ENCODE results near the gene PLEKHM2. TPM values are rescaled to one million over a fixed set of nuclear protein-coding genes. Genes with fewer than 3 reads are reported as not detected.

The PLEKHM2 gene
- total RNA-seq, 1 experiment from 2014 or later = 49.7 TPM

DNA sequence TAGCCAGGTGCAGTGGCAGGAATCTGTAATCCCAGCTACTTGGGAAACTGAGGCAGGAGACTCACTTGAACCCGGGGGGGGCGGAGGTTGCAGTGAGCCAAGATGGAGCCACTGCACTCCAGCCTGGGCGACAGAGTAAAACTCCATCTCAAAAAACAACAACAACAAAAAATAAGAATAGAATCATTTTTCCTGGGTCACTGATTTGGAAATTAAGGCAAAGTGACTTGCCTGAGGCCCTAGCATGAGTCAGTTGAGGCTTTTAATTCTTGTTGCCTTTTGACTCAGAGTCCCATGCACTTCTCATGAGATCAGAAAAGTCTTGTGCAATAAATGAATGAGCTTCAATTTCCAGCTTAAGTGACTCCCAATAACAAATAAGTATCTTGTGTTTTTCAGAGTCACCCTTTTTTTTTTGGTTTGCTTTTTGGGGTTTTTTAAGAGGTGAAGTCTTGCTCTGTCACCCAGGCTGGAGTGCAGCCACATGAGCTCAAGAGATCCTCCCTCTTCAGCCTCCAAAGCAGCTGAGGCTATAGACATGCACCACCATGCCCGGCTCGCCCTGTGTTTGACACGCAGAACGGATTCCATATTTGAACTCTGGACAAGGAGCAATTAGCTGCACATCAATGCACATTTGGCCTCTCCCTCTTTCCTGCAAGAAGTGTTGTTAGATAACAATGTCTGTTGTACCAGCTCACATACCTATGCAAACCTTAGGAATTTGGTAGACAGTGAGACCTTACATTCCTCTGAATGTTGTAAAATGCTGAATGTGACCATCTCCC, 3.4 kb upstream of the PLEKHM2 start:
- ChIA-PET POLR2A (no interaction called here), CTCF (interaction anchor here (0.9 kb wide), 1 partner anchor 56 kb away, joined by 3 read pairs; no protein-coding TSS in a partner anchor)

DNA sequence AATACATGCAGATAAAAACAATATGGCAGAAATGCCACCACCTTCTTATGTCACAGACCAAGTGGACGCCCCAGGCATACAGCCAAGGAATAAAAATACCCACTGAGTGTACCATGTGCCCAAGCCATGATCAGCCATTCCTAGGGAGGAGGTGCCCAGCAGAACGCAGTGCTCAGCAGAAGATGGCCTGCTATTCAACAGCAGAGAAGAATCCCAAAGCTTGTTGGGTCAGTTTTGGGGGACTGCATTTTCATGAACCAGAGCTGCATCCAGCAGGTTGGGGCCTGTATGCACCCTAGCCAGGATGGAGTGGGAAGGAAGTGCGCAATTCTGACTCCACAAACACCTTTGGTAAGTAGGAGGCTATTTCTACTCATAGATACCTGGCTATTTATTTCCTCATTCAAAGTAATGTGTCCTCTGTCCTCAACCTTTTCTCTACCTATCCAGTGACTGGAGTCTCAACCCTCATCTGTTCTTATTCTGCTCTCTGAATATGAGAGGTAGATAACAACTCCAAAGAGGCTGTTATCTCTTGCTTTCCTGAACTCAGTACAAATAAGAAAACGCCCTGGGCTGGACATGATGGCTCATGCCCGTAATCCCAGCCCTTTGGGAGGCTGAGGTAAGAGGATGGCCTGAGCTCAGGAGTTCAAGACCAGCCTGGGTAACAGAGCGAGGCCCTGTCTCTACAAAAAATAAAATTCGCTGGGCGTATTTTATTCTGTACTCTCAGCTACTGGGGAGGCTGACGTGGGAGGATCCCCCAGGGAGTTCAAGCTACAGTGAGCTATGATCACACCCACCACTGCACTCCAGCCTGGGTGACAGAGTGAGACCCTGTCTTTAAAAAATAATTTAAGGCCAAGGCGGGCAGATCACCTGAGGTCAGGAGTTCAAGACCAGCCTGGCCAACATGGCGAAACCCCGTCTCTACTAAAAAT, 2.5 kb upstream of the PLEKHM2 start:
- DNase-seq (ENCODE audit: low spot score) (no peak), ATAC-seq (no peak)
- POLR2A ChIA-PET = interaction anchor here (0.7 kb wide), 1 partner anchor 1266 kb away, joined by 3 read pairs; no protein-coding TSS in a partner anchor
- Mint-ChIP-seq H3K27ac (peak overlapping the region; percentile 30; the same call in 1 of the 2 replicates), H3K4me3 (no peak overlapping the region), H3K36me3 (peaks cover 11% of the 10 kb centered on the region), H3K27me3 (ENCODE audit: low read depth) (peaks cover 4% of the 10 kb centered on the region; the same call in 1 of the 2 replicates), H3K9me3 (peaks cover 12% of the 10 kb centered on the region), H3K4me1 (peaks cover 22% of the 10 kb centered on the region)
- CTCF ChIA-PET = interaction anchor here (0.7 to 1.5 kb wide), 4 partner anchors 12 to 235 kb away, joined by 3 to 4 read pairs (median 3); no protein-coding TSS in a partner anchor
- TF ChIP-seq NR1H2 (CRISPR knock-in tag; IDR thresholded peaks at IDR 0.05) (no peak), IRF2 (CRISPR knock-in tag; IDR thresholded peaks at IDR 0.05; ENCODE audit: borderline replicate concordance, low read depth) (no peak), JAZF1 (CRISPR knock-in tag; IDR thresholded peaks at IDR 0.05) (no peak), MYBL2 (CRISPR knock-in tag; IDR thresholded peaks at IDR 0.05) (no peak), ZNF121 (CRISPR knock-in tag; IDR thresholded peaks at IDR 0.05) (no peak), SOX15 (CRISPR knock-in tag; IDR thresholded peaks at IDR 0.05) (no peak), TEAD1 (CRISPR knock-in tag; IDR thresholded peaks at IDR 0.05) (no peak), NR2C2 (CRISPR knock-in tag; IDR thresholded peaks at IDR 0.05) (no peak), OVOL2 (CRISPR knock-in tag; IDR thresholded peaks at IDR 0.05; ENCODE audit: borderline replicate concordance) (no peak)
- TF ChIP-seq, protein P1, sequence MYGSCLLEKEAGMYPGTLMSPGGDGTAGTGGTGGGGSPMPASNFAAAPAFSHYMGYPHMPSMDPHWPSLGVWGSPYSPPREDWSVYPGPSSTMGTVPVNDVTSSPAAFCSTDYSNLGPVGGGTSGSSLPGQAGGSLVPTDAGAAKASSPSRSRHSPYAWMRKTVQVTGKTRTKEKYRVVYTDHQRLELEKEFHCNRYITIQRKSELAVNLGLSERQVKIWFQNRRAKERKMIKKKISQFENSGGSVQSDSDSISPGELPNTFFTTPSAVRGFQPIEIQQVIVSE (CRISPR knock-in tag; IDR thresholded peaks at IDR 0.05; ENCODE audit: borderline replicate concordance) = no peak
- TF ChIP-seq, protein P2, sequence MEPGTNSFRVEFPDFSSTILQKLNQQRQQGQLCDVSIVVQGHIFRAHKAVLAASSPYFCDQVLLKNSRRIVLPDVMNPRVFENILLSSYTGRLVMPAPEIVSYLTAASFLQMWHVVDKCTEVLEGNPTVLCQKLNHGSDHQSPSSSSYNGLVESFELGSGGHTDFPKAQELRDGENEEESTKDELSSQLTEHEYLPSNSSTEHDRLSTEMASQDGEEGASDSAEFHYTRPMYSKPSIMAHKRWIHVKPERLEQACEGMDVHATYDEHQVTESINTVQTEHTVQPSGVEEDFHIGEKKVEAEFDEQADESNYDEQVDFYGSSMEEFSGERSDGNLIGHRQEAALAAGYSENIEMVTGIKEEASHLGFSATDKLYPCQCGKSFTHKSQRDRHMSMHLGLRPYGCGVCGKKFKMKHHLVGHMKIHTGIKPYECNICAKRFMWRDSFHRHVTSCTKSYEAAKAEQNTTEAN (CRISPR knock-in tag; IDR thresholded peaks at IDR 0.05) = no peak
- TF ChIP-seq, protein P3, sequence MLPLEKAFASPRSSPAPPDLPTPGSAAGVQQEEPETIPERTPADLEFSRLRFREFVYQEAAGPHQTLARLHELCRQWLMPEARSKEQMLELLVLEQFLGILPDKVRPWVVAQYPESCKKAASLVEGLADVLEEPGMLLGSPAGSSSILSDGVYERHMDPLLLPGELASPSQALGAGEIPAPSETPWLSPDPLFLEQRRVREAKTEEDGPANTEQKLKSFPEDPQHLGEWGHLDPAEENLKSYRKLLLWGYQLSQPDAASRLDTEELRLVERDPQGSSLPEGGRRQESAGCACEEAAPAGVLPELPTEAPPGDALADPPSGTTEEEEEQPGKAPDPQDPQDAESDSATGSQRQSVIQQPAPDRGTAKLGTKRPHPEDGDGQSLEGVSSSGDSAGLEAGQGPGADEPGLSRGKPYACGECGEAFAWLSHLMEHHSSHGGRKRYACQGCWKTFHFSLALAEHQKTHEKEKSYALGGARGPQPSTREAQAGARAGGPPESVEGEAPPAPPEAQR (CRISPR knock-in tag; IDR thresholded peaks at IDR 0.05) = no peak
- TF ChIP-seq, protein P4, sequence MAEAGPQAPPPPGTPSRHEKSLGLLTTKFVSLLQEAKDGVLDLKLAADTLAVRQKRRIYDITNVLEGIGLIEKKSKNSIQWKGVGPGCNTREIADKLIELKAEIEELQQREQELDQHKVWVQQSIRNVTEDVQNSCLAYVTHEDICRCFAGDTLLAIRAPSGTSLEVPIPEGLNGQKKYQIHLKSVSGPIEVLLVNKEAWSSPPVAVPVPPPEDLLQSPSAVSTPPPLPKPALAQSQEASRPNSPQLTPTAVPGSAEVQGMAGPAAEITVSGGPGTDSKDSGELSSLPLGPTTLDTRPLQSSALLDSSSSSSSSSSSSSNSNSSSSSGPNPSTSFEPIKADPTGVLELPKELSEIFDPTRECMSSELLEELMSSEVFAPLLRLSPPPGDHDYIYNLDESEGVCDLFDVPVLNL (CRISPR knock-in tag; IDR thresholded peaks at IDR 0.05; ENCODE audit: borderline replicate concordance, low read depth) = no peak

More for the DNA sequence above, 3.4 kb upstream of the PLEKHM2 start:
- H3K27me3 Mint-ChIP-seq (ENCODE audit: low read depth) = peaks cover 4% of the 10 kb centered on the region; the same call in 1 of the 2 replicates
- peaks cover 13% of the 10 kb centered on the region for H3K9me3 Mint-ChIP-seq
- no peak overlapping the region for H3K4me3 Mint-ChIP-seq
- TF ChIP-seq RELA (CRISPR knock-in tag; IDR thresholded peaks at IDR 0.05; ENCODE audit: borderline replicate concordance) = no peak
- no peak for TF ChIP-seq EMX1 (CRISPR knock-in tag; IDR thresholded peaks at IDR 0.05)
- TF ChIP-seq, protein P5, sequence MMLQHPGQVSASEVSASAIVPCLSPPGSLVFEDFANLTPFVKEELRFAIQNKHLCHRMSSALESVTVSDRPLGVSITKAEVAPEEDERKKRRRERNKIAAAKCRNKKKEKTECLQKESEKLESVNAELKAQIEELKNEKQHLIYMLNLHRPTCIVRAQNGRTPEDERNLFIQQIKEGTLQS (CRISPR knock-in tag; conservative IDR thresholded peaks at IDR 0.05) = no peak
- TF ChIP-seq, protein P6, sequence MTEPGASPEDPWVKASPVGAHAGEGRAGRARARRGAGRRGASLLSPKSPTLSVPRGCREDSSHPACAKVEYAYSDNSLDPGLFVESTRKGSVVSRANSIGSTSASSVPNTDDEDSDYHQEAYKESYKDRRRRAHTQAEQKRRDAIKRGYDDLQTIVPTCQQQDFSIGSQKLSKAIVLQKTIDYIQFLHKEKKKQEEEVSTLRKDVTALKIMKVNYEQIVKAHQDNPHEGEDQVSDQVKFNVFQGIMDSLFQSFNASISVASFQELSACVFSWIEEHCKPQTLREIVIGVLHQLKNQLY (CRISPR knock-in tag; IDR thresholded peaks at IDR 0.05) = no peak
- TF ChIP-seq JAZF1 (CRISPR knock-in tag; IDR thresholded peaks at IDR 0.05) = no peak
- TF ChIP-seq ZNF232 (CRISPR knock-in tag; IDR thresholded peaks at IDR 0.05) = no peak
- TF ChIP-seq GABPB1 (CRISPR knock-in tag; IDR thresholded peaks at IDR 0.05) = no peak
- TF ChIP-seq TEAD4 (CRISPR knock-in tag; IDR thresholded peaks at IDR 0.05) = no peak
- TF ChIP-seq, protein P7, sequence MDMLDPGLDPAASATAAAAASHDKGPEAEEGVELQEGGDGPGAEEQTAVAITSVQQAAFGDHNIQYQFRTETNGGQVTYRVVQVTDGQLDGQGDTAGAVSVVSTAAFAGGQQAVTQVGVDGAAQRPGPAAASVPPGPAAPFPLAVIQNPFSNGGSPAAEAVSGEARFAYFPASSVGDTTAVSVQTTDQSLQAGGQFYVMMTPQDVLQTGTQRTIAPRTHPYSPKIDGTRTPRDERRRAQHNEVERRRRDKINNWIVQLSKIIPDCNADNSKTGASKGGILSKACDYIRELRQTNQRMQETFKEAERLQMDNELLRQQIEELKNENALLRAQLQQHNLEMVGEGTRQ (CRISPR knock-in tag; IDR thresholded peaks at IDR 0.05) = no peak
- TF ChIP-seq, protein P8, sequence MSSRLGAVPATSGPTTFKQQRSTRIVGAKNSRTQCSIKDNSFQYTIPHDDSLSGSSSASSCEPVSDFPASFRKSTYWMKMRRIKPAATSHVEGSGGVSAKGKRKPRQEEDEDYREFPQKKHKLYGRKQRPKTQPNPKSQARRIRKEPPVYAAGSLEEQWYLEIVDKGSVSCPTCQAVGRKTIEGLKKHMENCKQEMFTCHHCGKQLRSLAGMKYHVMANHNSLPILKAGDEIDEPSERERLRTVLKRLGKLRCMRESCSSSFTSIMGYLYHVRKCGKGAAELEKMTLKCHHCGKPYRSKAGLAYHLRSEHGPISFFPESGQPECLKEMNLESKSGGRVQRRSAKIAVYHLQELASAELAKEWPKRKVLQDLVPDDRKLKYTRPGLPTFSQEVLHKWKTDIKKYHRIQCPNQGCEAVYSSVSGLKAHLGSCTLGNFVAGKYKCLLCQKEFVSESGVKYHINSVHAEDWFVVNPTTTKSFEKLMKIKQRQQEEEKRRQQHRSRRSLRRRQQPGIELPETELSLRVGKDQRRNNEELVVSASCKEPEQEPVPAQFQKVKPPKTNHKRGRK (CRISPR knock-in tag; IDR thresholded peaks at IDR 0.05; ENCODE audit: borderline replicate concordance) = no peak
- TF ChIP-seq NFATC4 (CRISPR knock-in tag; IDR thresholded peaks at IDR 0.05) = no peak
- TF ChIP-seq ZNF396 (CRISPR knock-in tag; IDR thresholded peaks at IDR 0.05; ENCODE audit: borderline replicate concordance) = no peak
- TF ChIP-seq, protein P9, sequence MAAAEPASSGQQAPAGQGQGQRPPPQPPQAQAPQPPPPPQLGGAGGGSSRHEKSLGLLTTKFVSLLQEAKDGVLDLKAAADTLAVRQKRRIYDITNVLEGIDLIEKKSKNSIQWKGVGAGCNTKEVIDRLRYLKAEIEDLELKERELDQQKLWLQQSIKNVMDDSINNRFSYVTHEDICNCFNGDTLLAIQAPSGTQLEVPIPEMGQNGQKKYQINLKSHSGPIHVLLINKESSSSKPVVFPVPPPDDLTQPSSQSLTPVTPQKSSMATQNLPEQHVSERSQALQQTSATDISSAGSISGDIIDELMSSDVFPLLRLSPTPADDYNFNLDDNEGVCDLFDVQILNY (CRISPR knock-in tag; IDR thresholded peaks at IDR 0.05) = no peak
- ATAC-seq = no peak
- H3K36me3 Mint-ChIP-seq = peaks cover 11% of the 10 kb centered on the region
- DNase-seq (ENCODE audit: low spot score) = no peak
- peaks cover 19% of the 10 kb centered on the region for H3K4me1 Mint-ChIP-seq
- 0 out of 2 replicates have a peak overlapping the region, but pooled peaks have one; percentile 30 for H3K27ac Mint-ChIP-seq

All from WTC11 (cell line).